Measurements from ENCODE around the gene CST11. TPM values are rescaled to one million over a fixed set of nuclear protein-coding genes. Genes with fewer than 3 reads are reported as not detected.

The CST11 gene
- total RNA-seq, 1 donor, result not detected

DNA sequence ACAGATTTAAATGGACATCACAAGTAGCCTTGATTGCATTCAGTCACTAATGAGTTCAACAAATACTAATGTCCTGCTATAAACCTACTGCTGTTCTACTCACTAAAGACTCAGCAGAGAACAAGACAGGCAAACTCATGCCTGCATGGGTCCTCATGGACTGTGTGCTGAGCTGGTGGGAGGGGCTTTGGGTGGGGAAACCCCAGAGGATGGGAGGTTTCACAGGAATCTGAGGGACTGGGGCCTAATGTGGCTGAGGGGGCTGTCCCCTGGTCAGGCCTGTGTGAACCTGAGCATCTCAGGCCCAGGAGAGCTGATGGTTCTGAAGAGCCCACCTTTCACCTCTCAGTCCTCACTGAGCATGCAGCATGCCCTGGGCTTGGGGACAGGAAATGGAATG is 39.6 kb upstream of the CST11 start:
- no peaks in the 10 kb centered on the region for H3K4me1 ChIP-seq (ENCODE audit: insufficient read depth, low read length)
- H3K27ac ChIP-seq (ENCODE audit: low read depth, low read length), result no peak overlapping the region
- no peaks in the 10 kb centered on the region for H3K9me3 ChIP-seq (ENCODE audit: low read depth, low read length)
- H3K4me2 ChIP-seq (ENCODE audit: insufficient read depth, low read length), result no peak overlapping the region
- H3K4me3 ChIP-seq (ENCODE audit: insufficient read depth, low read length), result no peak overlapping the region
- no peak overlapping the region for H2AFZ ChIP-seq (ENCODE audit: low read length)
- no peaks in the 10 kb centered on the region for H3K27me3 ChIP-seq (ENCODE audit: insufficient read depth, low read length)
- H3K79me2 ChIP-seq (ENCODE audit: insufficient read depth, low read length), result no peaks in the 10 kb centered on the region
- no peaks in the 10 kb centered on the region for H3K36me3 ChIP-seq (ENCODE audit: insufficient read depth, low read length)
- TF ChIP-seq CTCF (IDR thresholded peaks at IDR 0.05; ENCODE audit: extremely low read depth, low read depth, low read length), result no peak
- H4K20me1 ChIP-seq (ENCODE audit: insufficient read depth, low read length), result no peaks in the 10 kb centered on the region
- DNase-seq (ENCODE audit: insufficient read length, low spot score, missing footprints), result no peak

- Histone ChIP-seq H3K36me3 (ENCODE audit: insufficient read depth, low read length) (no peaks in the 10 kb centered on the region), H3K27me3 (ENCODE audit: insufficient read depth, low read length) (no peaks in the 10 kb centered on the region), H3K9me3 (ENCODE audit: low read depth, low read length) (no peaks in the 10 kb centered on the region), H3K4me3 (ENCODE audit: insufficient read depth, low read length) (no peak within 1 kb of the TSS), H3K4me1 (ENCODE audit: insufficient read depth, low read length) (no peaks in the 10 kb centered on the region), H2AFZ (ENCODE audit: low read length) (no peak within 1 kb of the TSS), H3K4me2 (ENCODE audit: insufficient read depth, low read length) (no peak within 1 kb of the TSS), H3K27ac (ENCODE audit: low read depth, low read length) (no peak within 1 kb of the TSS), H4K20me1 (ENCODE audit: insufficient read depth, low read length) (no peaks in the 10 kb centered on the region), H3K79me2 (ENCODE audit: insufficient read depth, low read length) (no peaks in the 10 kb centered on the region)
- DNase-seq (ENCODE audit: insufficient read length, low spot score, missing footprints), result no peak
- no peak for TF ChIP-seq CTCF (IDR thresholded peaks at IDR 0.05; ENCODE audit: extremely low read depth, low read depth, low read length)
Measured at GRCh38 chr20:23490817-23491216, 38.1 kb upstream of the CST11 start, which contains the start of gene CST8. TSS of gene CST8 (plus strand) at chr20:23491117. CDS start at chr20:23491668, 551 bp downstream.

- no peak overlapping the region for H3K4me2 ChIP-seq (ENCODE audit: insufficient read depth, low read length)
- H3K36me3 ChIP-seq (ENCODE audit: insufficient read depth, low read length), result no peaks in the 10 kb centered on the region
- H4K20me1 ChIP-seq (ENCODE audit: insufficient read depth, low read length), result no peaks in the 10 kb centered on the region
- no peak overlapping the region for H3K27ac ChIP-seq (ENCODE audit: low read depth, low read length)
- no peak overlapping the region for H3K4me3 ChIP-seq (ENCODE audit: insufficient read depth, low read length)
- H3K27me3 ChIP-seq (ENCODE audit: insufficient read depth, low read length), result no peaks in the 10 kb centered on the region
- TF ChIP-seq CTCF (IDR thresholded peaks at IDR 0.05; ENCODE audit: extremely low read depth, low read depth, low read length), result no peak
- no peaks in the 10 kb centered on the region for H3K9me3 ChIP-seq (ENCODE audit: low read depth, low read length)
- H2AFZ ChIP-seq (ENCODE audit: low read length), result no peak overlapping the region
- no peaks in the 10 kb centered on the region for H3K79me2 ChIP-seq (ENCODE audit: insufficient read depth, low read length)
- no peaks in the 10 kb centered on the region for H3K4me1 ChIP-seq (ENCODE audit: insufficient read depth, low read length)
- DNase-seq (ENCODE audit: insufficient read length, low spot score, missing footprints), result no peak
Measured at GRCh38 chr20:23488996-23489395, 36.3 kb upstream of the CST11 start.

DNA sequence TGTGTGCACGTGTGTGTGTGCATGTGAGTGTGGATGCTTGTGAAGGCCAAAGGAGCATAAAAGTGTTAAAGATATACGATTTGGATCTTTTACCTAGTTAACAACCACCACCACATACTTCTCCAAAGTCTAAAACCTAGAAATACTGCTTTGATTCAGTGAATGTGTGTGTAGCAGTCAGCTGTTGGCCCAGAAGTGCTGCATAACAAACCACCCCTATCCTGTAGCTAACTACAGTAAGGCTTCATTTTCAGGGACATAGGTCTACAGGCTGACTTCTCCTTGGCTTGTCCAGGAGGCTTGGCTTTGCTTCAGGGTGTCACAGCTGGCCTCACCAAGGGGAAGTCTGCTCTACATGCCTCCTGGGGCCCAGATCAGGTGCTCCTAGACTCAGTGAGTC is 35.8 kb upstream of the CST11 start:
- Histone ChIP-seq H3K4me1 (ENCODE audit: insufficient read depth, low read length) (no peaks in the 10 kb centered on the region), H3K79me2 (ENCODE audit: insufficient read depth, low read length) (no peaks in the 10 kb centered on the region), H3K36me3 (ENCODE audit: insufficient read depth, low read length) (no peaks in the 10 kb centered on the region), H3K4me3 (ENCODE audit: insufficient read depth, low read length) (no peak overlapping the region), H4K20me1 (ENCODE audit: insufficient read depth, low read length) (no peaks in the 10 kb centered on the region), H3K27me3 (ENCODE audit: insufficient read depth, low read length) (no peaks in the 10 kb centered on the region), H3K4me2 (ENCODE audit: insufficient read depth, low read length) (no peak overlapping the region), H3K9me3 (ENCODE audit: low read depth, low read length) (no peaks in the 10 kb centered on the region), H2AFZ (ENCODE audit: low read length) (no peak overlapping the region), H3K27ac (ENCODE audit: low read depth, low read length) (no peak overlapping the region)
- no peak for TF ChIP-seq CTCF (IDR thresholded peaks at IDR 0.05; ENCODE audit: extremely low read depth, low read depth, low read length)
- DNase-seq (ENCODE audit: insufficient read length, low spot score, missing footprints), result no peak
